H9 (cell line): ENCODE measurements around the gene RBMS3. TPM values are rescaled to one million over a fixed set of nuclear protein-coding genes. Genes with fewer than 3 reads are reported as not detected.

Source experiments
- DNase-seq: peaks from one replicate; pipeline ENCODE4 v3.0.0-alpha.2; 2017
- H2AFZ ChIP-seq: one replicate; pipeline ENCODE4 v1.6.1; 2013; ENCODE audit warnings: mild to moderate bottlenecking, low read length, control low read depth, moderate library complexity
- H2AK5ac ChIP-seq: 2 replicates; pipeline ENCODE4 v1.6.1; 2013; ENCODE audit warnings: low read length, control low read depth, mixed read lengths; ENCODE audit not compliant: insufficient read length
- H2BK120ac ChIP-seq: one replicate; pipeline ENCODE4 v1.6.1; 2013; ENCODE audit warnings: low read depth, mild to moderate bottlenecking, low read length, control low read depth, inconsistent platforms; ENCODE audit not compliant: poor library complexity, severe bottlenecking
- H2BK12ac ChIP-seq: 2 replicates; pipeline ENCODE4 v1.6.1; 2013; ENCODE audit warnings: low read length, control low read depth, mixed read lengths, low read depth; ENCODE audit not compliant: insufficient read length
- H2BK15ac ChIP-seq: 2 replicates; pipeline ENCODE4 v1.6.1; 2013; ENCODE audit warnings: low read depth, low read length, control low read depth
- H2BK20ac ChIP-seq: one replicate; pipeline ENCODE4 v1.6.1; 2013; ENCODE audit warnings: low read depth, mild to moderate bottlenecking, low read length, control low read depth, inconsistent platforms; ENCODE audit not compliant: poor library complexity, severe bottlenecking
- H2BK5ac ChIP-seq: 2 replicates; pipeline ENCODE4 v1.6.1; 2013; ENCODE audit warnings: low read length, control low read depth, mixed read lengths; ENCODE audit not compliant: insufficient read length
- H3K14ac ChIP-seq: 2 replicates; pipeline ENCODE4 v1.6.1; 2013; ENCODE audit warnings: low read length, control low read depth; ENCODE audit not compliant: insufficient read depth
- H3K18ac ChIP-seq: 2 replicates; pipeline ENCODE4 v1.6.1; 2013; ENCODE audit warnings: low read depth, mild to moderate bottlenecking, mixed read lengths, low read length, control low read depth; ENCODE audit not compliant: insufficient read length
- H3K23ac ChIP-seq: 2 replicates; pipeline ENCODE4 v1.6.1; 2013; ENCODE audit warnings: low read length, control low read depth, mixed read lengths, low read depth; ENCODE audit not compliant: insufficient read length
- H3K23me2 ChIP-seq: 2 replicates; pipeline ENCODE4 v1.6.1; 2013; ENCODE audit warnings: low read depth, mild to moderate bottlenecking, mixed read lengths, low read length, control low read depth; ENCODE audit not compliant: insufficient read length, poor library complexity, severe bottlenecking
- H3K27ac ChIP-seq: 2 replicates; pipeline ENCODE4 v1.5.1; 2013; ENCODE audit warnings: low read length, control low read depth, mixed read lengths, low read depth; ENCODE audit not compliant: insufficient read length
- H3K27me3 ChIP-seq: 2 replicates; pipeline ENCODE4 v1.6.1; 2013; ENCODE audit warnings: low read length, control low read depth, inconsistent platforms; ENCODE audit not compliant: insufficient read depth
- H3K4ac ChIP-seq: 2 replicates; pipeline ENCODE4 v1.6.1; 2013; ENCODE audit warnings: low read depth, mild to moderate bottlenecking, control low read depth, inconsistent platforms, low read length, moderate library complexity
- H3K4me1 ChIP-seq: 2 replicates; pipeline ENCODE4 v1.6.1; 2013; ENCODE audit warnings: low read length, control low read depth, inconsistent platforms; ENCODE audit not compliant: insufficient read depth
- H3K4me2 ChIP-seq: 2 replicates; pipeline ENCODE4 v1.6.1; 2013; ENCODE audit warnings: low read length, control low read depth, mixed read lengths; ENCODE audit not compliant: insufficient read length, insufficient read depth
- H3K56ac ChIP-seq: 2 replicates; pipeline ENCODE4 v1.6.1; 2013; ENCODE audit warnings: low read depth, mild to moderate bottlenecking, mixed read lengths, low read length, control low read depth; ENCODE audit not compliant: insufficient read length
- H3K79me1 ChIP-seq: 2 replicates; pipeline ENCODE4 v1.6.1; 2013; ENCODE audit warnings: low read depth, mild to moderate bottlenecking, moderate library complexity, low read length, control low read depth, inconsistent platforms; ENCODE audit not compliant: insufficient read depth, poor library complexity, severe bottlenecking
- H3K79me2 ChIP-seq: 2 replicates; pipeline ENCODE4 v1.6.1; 2013; ENCODE audit warnings: low read length, control low read depth, inconsistent platforms; ENCODE audit not compliant: insufficient read depth
- H3K9ac ChIP-seq: 2 replicates; pipeline ENCODE4 v1.6.1; 2013; ENCODE audit warnings: low read length, control low read depth, mixed read lengths; ENCODE audit not compliant: insufficient read length; ENCODE audit errors: extremely low read depth
- H3K9me3 ChIP-seq: one replicate; pipeline ENCODE4 v1.6.1; 2013; ENCODE audit warnings: low read depth, low read length, inconsistent platforms; ENCODE audit not compliant: control insufficient read depth
- H3T11ph ChIP-seq: one replicate; pipeline ENCODE4 v1.6.1; 2013; ENCODE audit warnings: mild to moderate bottlenecking, low read length, control low read depth, inconsistent platforms
- H4K20me1 ChIP-seq: one replicate; pipeline ENCODE4 v1.6.1; 2013; ENCODE audit not compliant: control insufficient read depth, insufficient read length, insufficient read depth
- H4K5ac ChIP-seq: 2 replicates; pipeline ENCODE4 v1.6.1; 2013; ENCODE audit warnings: low read depth, mild to moderate bottlenecking, mixed read lengths, low read length, control low read depth; ENCODE audit not compliant: insufficient read length
- H4K8ac ChIP-seq: replicated peaks from 2 replicates; pipeline ENCODE4 v1.6.1; 2013; ENCODE audit warnings: low read length, control low read depth, mixed read lengths, low read depth; ENCODE audit not compliant: insufficient read length
- H4K91ac ChIP-seq: 2 replicates; pipeline ENCODE4 v1.6.1; 2013; ENCODE audit warnings: low read depth, mild to moderate bottlenecking, moderate library complexity, mixed read lengths, low read length, control low read depth; ENCODE audit not compliant: insufficient read length
- H3K27ac Mint-ChIP-seq, 3 experiments: 2 replicates in 2 of 3; 3 replicates in 1 of 3; pipeline ENCODE4 v1.8.0; 2020 to 2021; ENCODE audit warnings: mixed read lengths in 3 of 3, mild to moderate bottlenecking in 1 of 3, moderate library complexity in 1 of 3
- H3K27me3 Mint-ChIP-seq: 2 replicates; pipeline ENCODE4 v1.8.0; 2021; ENCODE audit warnings: low read depth, mild to moderate bottlenecking, moderate library complexity, mixed read lengths
- H3K36me3 Mint-ChIP-seq, 3 experiments: 2 replicates in 2 of 3; 3 replicates in 1 of 3; pipeline ENCODE4 v1.8.0; 2020 to 2021; ENCODE audit warnings: low read depth in 3 of 3, mixed read lengths in 3 of 3; ENCODE audit not compliant: insufficient read depth in 1 of 3
- H3K4me1 Mint-ChIP-seq, 2 experiments: 2 replicates each; pipeline ENCODE4 v1.8.0; 2020; ENCODE audit warnings: mixed read lengths in 2 of 2
- H3K4me3 Mint-ChIP-seq, 2 experiments: 2 replicates in 1 of 2; 3 replicates in 1 of 2; pipeline ENCODE4 v1.8.0; 2020 to 2021; ENCODE audit warnings: mild to moderate bottlenecking in 2 of 2, mixed read lengths in 2 of 2, moderate library complexity in 1 of 2
- H3K9me3 Mint-ChIP-seq, 2 experiments: 2 replicates in 1 of 2; 3 replicates in 1 of 2; pipeline ENCODE4 v1.8.0; 2020; ENCODE audit warnings: mild to moderate bottlenecking in 2 of 2, mixed read lengths in 2 of 2, moderate library complexity in 1 of 2
- CTCF ChIP-seq: fragments of 200-600 bp; sonication (generic); conservative IDR thresholded peaks from 3 replicates; pipeline ENCODE4 v1.8.0; 2021; ENCODE audit warnings: antibody characterized with exemption, mild to moderate bottlenecking
- WGBS: extraction: QIAGEN DNeasy Blood & Tissue Kit; methylation state at CpG from one replicate; pipeline ENCODE4 v1.1.7; 2013; ENCODE audit warnings: missing lambda C conversion rate, low lambda C conversion rate, mixed read lengths; ENCODE audit not compliant: insufficient read length; ENCODE audit errors: extremely low coverage; 5-methylcytosine and 5-hydroxymethylcytosine counted together
- total RNA-seq: library from RNA; stranded (reverse); gene quantifications from 2 replicates; pipeline ENCODE4 v1.2.1, GENCODE V29; 2021

Gene RBMS3
- total RNA-seq, 1 experiment from 2014 or later, result 8.1 TPM

- Histone ChIP-seq H3K79me2 (no peaks in the 10 kb centered on the region), H3K56ac (no peak overlapping the region), H2AFZ (no peak overlapping the region), H4K5ac (no peak overlapping the region), H3K23ac (no peak overlapping the region), H2BK15ac (no peak overlapping the region), H3K4me2 (no peak overlapping the region), H3K18ac (no peak overlapping the region), H2AK5ac (no peak overlapping the region), H3K23me2 (no peaks in the 10 kb centered on the region), H4K8ac (no peak overlapping the region), H4K91ac (no peak overlapping the region), H2BK120ac (no peak overlapping the region), H2BK5ac (no peak overlapping the region), H3K4me1 (peaks cover 4% of the 10 kb centered on the region; the same call in 1 of the 2 replicates), H3K27ac (no peak overlapping the region), H2BK20ac (no peak overlapping the region), H3K14ac (no peak overlapping the region), H3K9me3 (no peaks in the 10 kb centered on the region), H3T11ph (no peak overlapping the region), H3K79me1 (no peaks in the 10 kb centered on the region), H3K27me3 (no peaks in the 10 kb centered on the region), H3K4ac (no peak overlapping the region), H2BK12ac (no peak overlapping the region), H4K20me1 (no peaks in the 10 kb centered on the region), H3K9ac (no peak overlapping the region)
- no peak for DNase-seq
- Mint-ChIP-seq H3K4me3 (no peak overlapping the region), H3K36me3 (peaks cover 0 to 2% (median 2%) of the 10 kb centered on the region in 3 experiments; a peak in 2 of 7 replicates), H3K9me3 (peaks cover 0 to 2% of the 10 kb centered on the region in 2 experiments; a peak in 3 of 5 replicates), H3K27me3 (no peaks in the 10 kb centered on the region), H3K27ac (no peak overlapping the region), H3K4me1 (peaks cover 5 to 21% of the 10 kb centered on the region in 2 experiments)
- TF ChIP-seq CTCF, result no peak
- WGBS, result no CpG with 5 or more reads among the region's 2 CpGs
Measured at GRCh38 chr3:29554566-29554965, 273.7 kb downstream of the RBMS3 start.
